NCI-H1694 treated with DMSO at 0.1 percent for 48 hours (cell line): ENCODE data around the gene CCDC121.
"Not testable (repeated sequence)": the region's sequence is repeated elsewhere in the genome, so short reads cannot be mapped to it uniquely, and the experiment has no call there.

ENCODE experiments used
- DNase-seq: peaks from one replicate; lab custom pipeline; 2025; lab: John Stamatoyannopoulos, UW

CCDC121 gene

DNA sequence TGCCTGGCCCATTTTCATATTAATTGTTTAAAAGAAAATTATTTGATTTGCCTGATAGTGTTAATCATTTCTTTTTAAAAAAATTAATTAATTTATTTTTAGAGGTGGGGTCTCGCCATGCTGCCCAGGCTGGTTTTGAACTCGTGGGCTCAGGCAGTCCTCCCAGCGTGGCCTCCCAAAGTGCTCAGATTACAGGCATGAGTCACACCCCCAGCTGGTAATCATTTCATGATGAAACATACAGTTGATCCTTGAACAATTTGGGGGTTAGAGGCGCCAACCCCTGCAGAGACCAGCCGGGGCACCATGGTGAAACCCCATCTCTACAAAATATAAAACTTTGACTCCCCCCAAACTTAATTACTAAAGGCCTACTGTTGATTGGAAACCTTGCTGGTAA is 8.0 kb upstream of the CCDC121 start:
- DNase-seq, result no peak

DNA sequence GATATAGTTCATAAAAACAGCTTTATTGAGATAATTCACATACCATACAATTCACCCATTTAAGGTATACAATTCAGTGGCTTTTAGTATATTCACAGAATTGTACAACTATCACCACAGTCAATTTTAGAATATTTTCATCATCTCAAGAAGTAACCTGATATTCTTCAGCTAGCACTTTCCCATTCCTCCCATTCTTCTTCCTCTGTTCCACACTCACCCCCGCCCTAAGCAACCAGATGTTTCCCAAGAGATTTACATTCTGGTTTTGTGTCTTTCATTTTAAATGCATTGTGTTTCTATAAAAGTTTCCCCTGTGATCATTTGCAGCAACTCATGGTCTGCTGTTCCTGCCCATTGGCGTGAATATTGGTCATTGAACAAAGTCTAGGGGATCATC is 5.5 kb upstream of the CCDC121 start:
- DNase-seq, result no peak

DNA sequence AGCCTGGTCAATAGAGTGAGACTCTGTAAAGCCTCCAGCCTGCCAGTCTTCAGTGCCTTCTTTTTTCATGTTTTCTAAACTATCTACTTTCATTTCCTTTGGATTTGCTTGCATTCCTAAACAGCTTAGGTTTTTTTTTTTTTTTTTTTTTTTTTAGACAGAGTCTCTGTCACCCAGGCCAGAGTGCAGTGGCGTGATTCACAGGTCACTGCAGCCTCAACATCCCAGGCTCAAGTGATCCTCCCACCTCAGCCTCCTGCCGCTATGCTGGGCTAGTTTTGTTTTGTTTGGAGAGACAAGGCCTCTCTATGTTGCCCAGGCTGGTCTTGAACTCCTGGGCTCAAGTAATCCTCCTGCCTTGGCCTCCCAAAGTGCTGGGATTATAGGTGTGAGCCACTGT is 1.4 kb upstream of the CCDC121 start:
- DNase-seq, result not testable (repeated sequence)

DNA sequence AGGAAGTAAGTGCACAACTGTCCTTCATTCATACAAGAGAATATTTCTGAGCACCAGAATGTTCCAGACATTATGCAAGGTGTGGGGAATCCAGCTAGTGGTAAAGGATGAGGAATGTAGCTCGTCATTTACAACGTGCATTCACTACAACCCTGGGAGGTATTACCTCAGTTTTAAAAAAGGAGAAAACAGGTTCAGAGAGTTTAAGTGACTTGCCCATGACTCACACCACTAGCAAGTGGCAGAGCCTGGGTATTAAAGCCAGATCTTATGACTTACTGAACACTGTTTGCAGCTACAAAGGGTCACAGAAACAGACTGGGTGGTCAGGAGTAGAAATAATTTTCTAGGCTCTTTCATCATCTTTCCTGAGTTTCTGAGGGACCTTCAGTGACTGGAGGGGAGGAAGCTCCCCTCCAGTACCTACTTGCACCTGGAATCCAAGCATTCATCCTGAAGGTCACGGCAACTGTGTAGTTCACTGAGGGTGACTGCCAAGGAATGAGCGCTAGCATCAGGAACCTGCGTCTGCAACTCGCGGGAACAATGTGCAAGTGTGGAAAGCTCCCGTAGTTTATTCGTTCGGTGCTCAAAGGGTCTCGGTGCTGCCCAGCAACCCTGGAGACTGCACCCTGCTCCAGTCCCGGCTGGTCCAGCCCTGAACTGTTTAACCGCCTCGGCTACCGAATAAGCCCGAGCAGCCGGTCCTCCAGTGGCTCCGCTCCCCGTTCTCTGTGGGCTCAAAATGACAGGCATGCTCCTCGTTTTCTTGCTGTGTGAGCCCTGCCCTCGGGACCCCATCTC is 647 bp downstream of the CCDC121 start:
- DNase-seq, result no peak

GRCh38 chr2:27626921-27627320 is 1.9 kb downstream of the CCDC121 start:
- DNase-seq, result not testable (repeated sequence)

DNA sequence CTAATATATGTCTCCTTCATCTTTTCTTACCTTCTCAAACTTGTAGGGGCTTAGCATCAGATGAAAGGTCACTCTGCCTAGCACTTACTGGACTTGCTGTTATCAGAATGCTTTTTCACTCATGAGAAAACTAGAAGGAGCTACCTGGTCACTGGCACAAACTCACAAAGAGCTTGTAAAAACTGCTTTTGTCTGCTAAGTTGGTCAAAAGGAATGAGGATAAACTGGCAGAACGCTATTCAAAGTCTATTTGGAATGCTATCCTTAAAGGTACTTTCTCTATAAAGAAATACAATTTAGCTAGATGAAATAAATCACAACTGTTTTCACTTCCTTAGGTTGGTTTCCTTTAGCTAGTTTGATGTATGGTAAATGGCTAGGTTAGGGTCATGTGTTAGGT is 2.5 kb downstream of the CCDC121 start:
- not testable (repeated sequence) for DNase-seq

GRCh38 chr2:27624943-27625342 is 3.9 kb downstream of the CCDC121 start:
- no peak for DNase-seq

- no peak for DNase-seq
Measured at GRCh38 chr2:27622921-27623384, 5.9 kb downstream of the CCDC121 start.

GRCh38 chr2:27621524-27621923 is 7.3 kb downstream of the CCDC121 start:
- no peak for DNase-seq

GRCh38 chr2:27615316-27615715 is 13.5 kb downstream of the CCDC121 start:
- DNase-seq, result peak; percentile 84

DNA sequence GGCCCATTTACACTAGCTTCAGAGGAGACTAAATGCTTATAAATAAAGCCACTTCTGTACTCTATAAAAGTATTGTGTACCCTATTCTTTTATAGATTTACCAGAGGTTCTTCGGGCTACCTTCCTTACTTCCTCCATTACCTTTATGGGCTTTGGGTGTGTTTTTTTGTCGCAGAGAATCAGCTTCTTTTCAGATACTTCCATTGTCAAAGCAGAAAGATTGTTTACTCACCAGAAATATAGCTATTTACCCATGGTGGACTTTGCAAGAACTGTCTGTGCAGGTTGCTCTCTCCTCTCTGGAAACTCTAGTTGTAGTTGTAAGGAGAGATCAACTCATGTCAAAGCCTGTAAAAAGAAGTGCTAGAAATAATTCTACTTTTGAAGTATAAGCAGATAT is 14.8 kb downstream of the CCDC121 start:
- no peak for DNase-seq

GRCh38 chr2:27606611-27607010 is 22.2 kb downstream of the CCDC121 start:
- no peak for DNase-seq

DNA sequence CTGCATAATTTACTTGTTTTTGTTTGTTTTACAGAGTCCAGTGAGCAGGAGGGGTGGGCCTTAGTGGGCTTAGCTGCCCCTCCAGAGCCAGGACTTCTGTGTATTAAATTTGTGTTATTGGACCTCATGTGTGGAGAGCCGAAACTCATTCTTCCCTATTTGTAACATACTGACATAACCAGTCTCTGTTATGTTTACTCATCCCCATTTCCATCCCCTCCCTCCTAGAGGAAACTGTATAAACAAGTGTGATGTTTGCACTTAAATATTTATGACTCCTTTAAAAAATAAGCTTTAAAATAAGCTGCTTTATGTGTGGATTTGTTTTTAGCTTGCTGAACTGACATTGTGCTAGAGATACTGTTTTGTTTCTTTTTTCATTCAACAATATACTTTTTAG is 32.2 kb downstream of the CCDC121 start:
- no peak for DNase-seq

DNA sequence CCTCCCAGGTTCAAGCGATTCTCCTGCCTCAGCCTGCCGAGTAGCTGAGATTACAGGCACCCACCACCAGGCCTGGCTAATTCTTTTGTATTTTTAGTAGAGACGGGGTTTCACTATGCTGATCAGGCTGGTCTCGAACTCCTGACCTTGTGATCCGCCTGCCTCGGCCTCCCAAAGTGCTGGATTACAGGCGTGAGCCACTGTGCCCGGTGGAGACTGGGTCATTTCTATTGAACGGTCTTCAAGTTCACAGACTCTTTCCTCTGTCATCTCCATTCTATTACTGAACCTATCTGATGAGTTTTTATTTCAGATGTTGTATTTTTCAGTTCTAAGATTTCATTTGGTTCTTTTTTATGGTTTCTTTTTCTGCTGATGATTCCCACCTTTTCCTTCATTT is 33.4 kb downstream of the CCDC121 start:
- not testable (repeated sequence) for DNase-seq

- DNase-seq, result not testable (repeated sequence)
Measured at GRCh38 chr2:27594020-27594703, 34.6 kb downstream of the CCDC121 start.

DNA sequence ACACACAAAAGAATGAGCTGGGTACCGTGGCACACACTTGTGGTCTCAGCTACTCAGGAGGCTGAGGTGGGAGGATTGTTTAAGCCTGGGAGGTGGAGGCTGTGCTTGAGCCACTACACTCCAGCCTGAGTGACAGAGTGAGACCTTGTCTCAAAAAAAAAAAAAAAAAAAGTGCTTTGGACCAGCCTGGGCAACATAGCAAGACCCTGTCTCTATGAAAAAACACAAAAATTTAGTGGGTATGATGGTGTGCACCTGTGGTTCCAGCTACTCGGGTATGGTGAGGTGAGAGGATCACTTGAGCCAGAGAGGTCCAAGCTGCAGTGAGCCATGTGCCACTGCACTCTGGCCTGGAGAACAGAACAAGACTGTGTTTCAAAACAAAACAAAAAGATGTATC is 35.6 kb downstream of the CCDC121 start:
- no peak for DNase-seq

DNA sequence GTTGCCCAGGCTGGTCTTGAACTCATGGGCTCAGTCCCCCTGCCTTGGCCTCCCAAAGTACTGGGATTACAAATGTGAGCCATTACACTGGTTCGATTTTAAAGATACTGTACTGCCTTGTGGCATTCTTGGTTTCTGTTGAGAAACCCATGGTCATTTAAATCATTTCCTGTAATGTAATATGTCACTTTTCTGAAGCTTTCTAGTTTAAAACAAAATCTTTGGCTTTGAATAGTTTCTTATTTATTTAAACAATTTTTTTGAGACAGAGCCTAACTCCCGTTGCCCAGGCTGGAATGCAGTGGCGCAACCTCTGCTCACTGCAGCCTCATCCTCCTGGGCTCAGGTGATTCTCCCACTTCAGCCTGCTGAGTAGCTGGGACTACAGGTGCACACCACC is 37.1 kb downstream of the CCDC121 start:
- DNase-seq, result no peak

DNA sequence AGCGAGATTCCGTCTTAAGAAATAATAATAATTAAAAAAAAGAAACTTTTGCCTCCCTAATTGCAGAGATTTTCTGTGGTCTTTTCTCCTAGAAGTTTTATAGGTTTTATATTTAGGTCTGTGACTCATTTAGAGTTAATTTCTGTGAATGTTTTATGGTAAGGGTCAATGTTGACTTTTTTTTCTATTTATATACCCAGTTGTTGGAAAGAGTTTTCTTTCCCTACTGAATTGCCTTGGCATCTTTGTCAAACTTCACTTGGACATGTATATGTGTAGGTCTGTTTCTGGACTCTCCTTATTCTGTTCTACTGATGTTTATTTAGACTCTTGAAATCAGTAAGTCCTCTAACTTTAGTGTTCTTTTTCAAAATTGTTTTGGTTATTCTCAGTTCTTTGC is 40.5 kb downstream of the CCDC121 start:
- no peak for DNase-seq

- DNase-seq, result no peak
Measured at GRCh38 chr2:27587025-27587424, 41.8 kb downstream of the CCDC121 start.

DNA sequence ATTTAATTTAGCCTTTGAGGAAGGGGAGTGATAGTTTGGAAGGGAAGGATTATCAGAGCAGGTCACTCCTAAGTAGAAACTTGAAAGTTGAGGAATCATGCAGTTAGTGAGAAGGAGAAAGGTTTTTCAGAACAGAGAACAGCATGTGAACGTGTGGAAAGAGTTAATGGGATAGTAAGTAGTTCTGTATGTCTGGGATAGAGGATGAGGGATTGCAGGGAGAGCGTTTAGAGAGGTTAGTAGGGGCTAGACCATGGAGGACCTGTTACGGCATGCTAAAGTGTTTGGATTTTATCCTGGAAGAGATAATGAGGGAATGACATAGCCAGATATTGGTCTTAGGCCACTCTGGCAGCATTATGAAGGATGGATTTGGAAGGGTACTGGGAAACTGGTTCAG is 44.2 kb downstream of the CCDC121 start:
- no peak for DNase-seq

DNA sequence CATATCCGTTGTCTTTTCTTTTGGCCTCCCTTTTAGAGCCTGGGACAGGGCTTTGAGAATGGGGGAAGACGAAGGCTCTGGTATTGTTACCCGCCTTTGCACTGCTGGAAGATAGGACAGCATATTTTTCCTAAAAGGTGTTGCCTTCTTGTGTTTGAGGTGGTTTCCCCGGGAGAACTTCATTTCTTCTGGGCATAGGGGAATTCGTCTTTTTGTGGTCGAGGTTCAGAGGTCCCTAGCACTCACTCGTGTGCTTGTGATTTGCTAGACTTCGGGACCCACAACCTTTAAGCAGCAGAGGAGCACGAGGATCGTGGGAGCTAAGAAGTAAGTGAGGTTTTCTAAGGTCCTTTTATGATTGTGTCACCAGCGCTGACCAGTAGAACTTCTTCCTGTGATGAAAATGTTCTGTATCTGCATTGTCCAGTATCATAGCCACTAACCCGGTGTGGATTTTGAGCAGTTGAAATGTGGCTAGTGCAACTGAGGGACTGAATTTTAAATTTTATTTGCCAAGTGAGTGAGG is 45.4 kb downstream of the CCDC121 start:
- no peak for DNase-seq

DNA sequence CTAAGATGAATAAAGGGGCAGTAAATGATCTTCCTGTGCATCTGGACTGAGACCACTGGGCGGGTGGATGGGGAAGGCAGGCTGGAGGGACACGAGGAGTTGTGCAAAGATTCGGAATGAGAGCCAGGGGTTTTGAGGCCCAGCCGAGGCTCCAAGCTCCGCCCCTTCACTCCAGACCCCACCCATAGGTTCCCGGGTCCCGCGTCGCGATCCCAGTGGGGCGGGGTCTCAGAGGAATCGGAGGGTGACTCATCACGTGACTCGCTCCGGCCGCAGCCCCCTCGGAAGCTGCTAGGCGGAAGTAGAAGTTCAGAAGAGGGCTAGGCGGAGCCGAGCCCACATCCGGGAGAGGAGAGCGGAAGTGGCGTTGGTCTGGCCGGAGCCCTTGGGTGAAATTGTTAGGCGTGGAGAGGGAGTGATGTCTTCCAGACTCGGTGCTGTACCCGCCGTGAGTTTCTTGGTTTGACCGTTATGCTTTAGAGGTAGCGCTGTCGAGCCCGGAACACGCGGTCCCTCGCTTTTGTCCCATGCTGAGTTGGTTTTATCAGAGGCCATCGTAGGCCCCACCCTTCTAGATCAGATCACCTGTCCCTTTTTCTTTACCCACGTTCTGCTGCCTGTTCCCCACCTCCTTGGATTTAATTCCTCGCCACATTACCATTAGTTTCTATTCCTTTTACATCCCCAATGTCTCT is 46.0 kb downstream of the CCDC121 start, which contains the start of gene ZNF512:
Gene ZNF512, plus strand, starts transcription at position 348 of the 695 bp plus-strand sequence. Its CDS starts 71 bp downstream, at position 419.
- DNase-seq, result peak; percentile 93
